ENCODE measurements around the gene RAI1. TPM values are rescaled to one million over a fixed set of nuclear protein-coding genes. Genes with fewer than 3 reads are reported as not detected.
A peak's percentile ranks its signal among the peaks of the same experiment; 100 is the strongest.

Gene RAI1
- total RNA-seq, 1 experiment from 2014 or later: 12.7 TPM

DNA sequence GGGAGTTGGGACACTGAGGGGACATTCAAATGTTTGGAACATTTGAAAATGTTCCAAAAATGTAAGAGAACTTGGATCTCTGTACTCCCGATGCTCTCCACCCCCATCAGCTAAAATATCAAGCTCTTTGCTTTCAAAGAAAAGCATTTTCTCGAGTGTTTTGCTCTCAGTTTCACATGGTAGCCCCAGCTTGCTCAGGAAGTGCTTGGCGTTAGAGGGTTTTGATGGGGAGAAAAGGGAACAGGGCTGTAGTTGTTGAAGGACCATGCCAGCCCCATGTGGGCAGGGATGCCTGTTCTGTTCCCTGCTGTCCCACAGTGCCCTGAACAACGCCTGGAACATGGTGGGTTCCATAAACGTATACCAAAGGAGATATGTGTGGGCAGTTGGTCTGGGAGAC is 37.0 kb downstream of the RAI1 start:
- DNase-seq (ENCODE audit: low read depth in 1 of 2, low spot score in 2 of 2): no peak
- Histone ChIP-seq H3K27ac (no peak overlapping the region), H3K4me1 (replicated peaks) (peaks cover 28% of the 10 kb centered on the region), H3K4me3 (no peak overlapping the region), H3K27me3 (replicated peaks) (no peaks in the 10 kb centered on the region), H3K36me3 (peaks cover 30% of the 10 kb centered on the region), H3K9me3 (replicated peaks) (no peaks in the 10 kb centered on the region)

DNA sequence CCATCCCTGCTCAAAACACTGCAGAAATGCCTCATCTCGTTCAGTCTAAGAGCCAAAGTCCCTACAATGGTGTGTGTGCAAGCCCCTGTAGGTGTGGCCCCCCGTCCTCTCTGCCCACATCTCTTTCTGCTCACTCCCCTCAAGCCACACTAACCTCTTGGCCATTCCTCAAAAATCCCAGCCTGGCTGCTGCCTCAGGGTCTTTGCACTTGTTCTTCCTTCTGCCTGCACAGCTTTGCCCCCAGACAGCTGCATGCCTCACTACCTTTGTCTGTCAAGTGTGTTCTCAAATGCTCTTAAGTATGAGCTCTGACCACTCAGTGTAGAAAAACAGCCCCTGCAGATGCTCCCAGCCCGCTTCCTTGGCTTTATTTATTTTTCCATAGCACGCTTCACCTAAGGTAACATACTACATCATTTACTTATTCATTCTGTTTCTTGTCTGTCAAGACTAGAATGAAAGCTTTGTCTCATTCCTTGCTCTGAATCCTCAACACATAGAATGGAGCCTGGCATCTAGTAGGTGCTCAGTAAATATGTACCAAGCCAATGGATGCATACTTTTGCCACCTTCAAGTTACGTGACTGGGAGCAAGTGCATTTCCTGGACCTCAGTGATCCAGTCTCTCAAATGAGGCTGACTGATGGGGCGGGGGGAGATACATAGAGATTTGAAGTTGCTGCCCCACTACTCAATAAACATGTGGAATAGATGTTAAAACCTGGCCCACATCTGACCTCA is 38.1 kb downstream of the RAI1 start:
- Histone ChIP-seq H3K4me1 (replicated peaks) (peaks cover 23% of the 10 kb centered on the region), H3K4me3 (no peak overlapping the region), H3K36me3 (peaks cover 34% of the 10 kb centered on the region), H3K9me3 (replicated peaks) (no peaks in the 10 kb centered on the region), H3K27me3 (replicated peaks) (no peaks in the 10 kb centered on the region), H3K27ac (no peak overlapping the region)
- DNase-seq (ENCODE audit: low read depth in 1 of 2, low spot score in 2 of 2): no peak

DNA sequence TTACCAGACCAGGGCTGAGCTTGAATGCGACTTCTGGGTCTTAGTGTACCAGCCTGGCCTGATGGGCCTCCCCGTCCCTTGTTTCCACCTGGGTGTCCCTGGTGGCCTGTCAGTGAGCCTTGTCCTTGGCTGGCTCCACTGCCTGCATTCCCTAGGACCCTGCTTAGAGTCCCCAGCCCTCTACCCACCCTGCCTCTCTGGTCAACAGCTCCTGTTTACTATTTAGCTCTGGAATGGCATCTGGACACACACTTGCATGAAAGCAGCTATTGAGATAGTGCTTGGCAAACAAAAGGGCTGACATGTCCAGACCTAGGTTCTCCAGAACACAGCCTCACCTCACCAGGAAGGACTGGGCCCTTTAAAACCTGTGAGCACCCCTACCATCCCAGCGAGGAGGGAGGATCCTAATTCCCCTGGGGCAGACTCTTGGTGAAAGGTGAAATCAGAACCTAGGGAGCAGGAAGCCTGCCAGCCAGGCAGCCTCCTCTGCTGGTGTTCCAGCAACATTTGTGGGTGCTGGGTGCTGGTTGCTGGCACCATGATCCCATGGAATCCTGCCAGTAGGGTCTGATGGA is 38.8 kb downstream of the RAI1 start:
- Histone ChIP-seq H3K27me3 (replicated peaks) (no peaks in the 10 kb centered on the region), H3K36me3 (peaks cover 33% of the 10 kb centered on the region), H3K27ac (no peak overlapping the region), H3K4me1 (replicated peaks) (peaks cover 21% of the 10 kb centered on the region), H3K4me3 (no peak overlapping the region), H3K9me3 (replicated peaks) (no peaks in the 10 kb centered on the region)
- no peak for DNase-seq (ENCODE audit: low read depth in 1 of 2, low spot score in 2 of 2)

DNA sequence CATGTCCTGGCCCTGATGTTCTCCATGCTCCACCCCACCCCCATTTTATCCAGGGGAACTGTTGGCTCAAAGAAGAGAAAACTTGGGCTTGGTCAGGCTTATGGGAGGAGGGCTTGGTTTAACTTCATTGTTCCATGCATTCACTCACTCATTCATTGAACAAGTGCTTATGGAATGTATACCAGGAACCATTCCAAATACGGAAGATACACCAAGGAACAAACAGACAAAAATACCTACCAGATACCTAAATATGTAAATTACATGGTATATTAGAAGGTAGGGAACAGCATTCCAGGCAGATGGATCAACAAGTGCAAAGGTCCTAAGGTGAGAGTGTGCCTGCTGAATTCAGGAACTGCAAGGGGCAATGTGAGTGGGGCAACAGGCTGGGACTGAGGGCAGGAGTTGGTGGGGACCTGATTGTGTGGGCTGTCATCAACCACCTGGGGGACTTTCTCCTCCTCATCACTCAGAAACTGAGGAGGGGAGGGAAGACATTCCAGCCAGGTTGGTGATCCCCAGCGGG is 39.9 kb downstream of the RAI1 start:
- no peak for DNase-seq (ENCODE audit: low read depth in 1 of 2, low spot score in 2 of 2)
- Histone ChIP-seq H3K9me3 (replicated peaks) (no peaks in the 10 kb centered on the region), H3K27me3 (replicated peaks) (no peaks in the 10 kb centered on the region), H3K27ac (no peak overlapping the region), H3K4me3 (no peak overlapping the region), H3K36me3 (peaks cover 33% of the 10 kb centered on the region), H3K4me1 (replicated peaks) (peaks cover 28% of the 10 kb centered on the region)

DNA sequence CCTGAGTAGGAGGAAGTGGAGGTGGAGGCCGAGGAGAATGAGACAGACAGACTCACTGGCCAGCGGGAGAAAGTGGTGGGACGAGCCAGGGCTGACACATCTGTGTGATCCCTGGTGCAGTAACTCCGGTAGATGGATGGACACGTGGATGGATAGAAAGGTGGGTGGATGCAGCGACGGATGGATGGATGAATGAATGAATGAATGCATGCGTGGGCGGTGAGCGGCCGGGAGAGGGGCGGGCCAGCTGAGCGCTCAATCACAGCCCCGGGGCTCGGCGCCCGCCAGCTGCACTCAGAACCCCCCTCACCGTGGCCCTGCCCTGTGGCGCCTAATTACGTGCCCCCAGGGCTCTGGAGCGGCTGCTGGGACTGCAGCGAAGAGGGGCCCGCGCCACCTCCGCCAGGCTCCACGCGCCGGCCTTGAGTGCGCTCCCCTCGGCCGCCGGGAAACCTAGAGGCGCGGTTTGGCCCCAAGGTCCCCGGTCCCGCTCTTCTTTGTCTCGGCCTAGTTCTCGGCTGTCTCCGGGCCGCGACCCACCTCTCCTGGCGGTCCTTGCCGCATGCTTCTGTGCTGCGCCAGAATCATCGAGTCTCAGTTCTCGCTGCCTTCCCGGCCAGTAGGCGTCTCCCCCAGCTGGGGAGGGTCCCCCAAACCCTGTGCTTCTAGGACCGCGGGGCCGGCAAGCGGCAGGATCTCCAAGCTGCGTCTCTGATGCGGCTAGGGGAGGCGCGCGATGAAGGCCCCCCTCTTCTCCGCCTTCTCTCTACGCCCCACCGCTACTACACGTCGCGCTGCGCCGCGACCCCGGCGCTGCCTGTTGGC is 41.0 kb downstream of the RAI1 start:
- peaks cover 29% of the 10 kb centered on the region for H3K4me1 ChIP-seq (replicated peaks)
- H3K4me3 ChIP-seq: no peak overlapping the region
- DNase-seq (ENCODE audit: low read depth in 1 of 2, low spot score in 2 of 2): no peak
- no peaks in the 10 kb centered on the region for H3K9me3 ChIP-seq (replicated peaks)
- no peaks in the 10 kb centered on the region for H3K27me3 ChIP-seq (replicated peaks)
- H3K36me3 ChIP-seq: peaks cover 36% of the 10 kb centered on the region
- no peak overlapping the region for H3K27ac ChIP-seq

DNA sequence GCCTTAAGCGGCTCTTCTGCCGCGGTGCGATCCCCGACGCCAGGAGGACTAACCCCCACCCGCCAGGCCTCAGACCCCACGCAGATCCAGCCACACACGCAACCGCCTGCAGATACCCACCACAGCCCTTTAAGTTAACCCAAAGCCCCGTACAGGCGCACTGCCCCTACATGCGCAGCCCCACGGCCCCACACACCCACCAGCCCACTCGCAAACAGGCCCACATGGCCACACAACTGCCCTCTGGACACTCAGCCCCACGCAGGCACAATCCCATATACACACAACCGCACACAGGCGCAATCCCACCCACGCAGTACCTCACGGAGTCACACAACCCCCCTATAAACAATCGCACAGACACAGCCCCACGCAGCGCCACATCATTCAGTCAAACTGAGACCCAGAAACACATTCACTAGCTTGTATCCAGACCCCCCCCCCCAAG is 41.7 kb downstream of the RAI1 start:
- H3K4me1 ChIP-seq (replicated peaks): peaks cover 29% of the 10 kb centered on the region
- no peaks in the 10 kb centered on the region for H3K9me3 ChIP-seq (replicated peaks)
- H3K27ac ChIP-seq: no peak overlapping the region
- DNase-seq (ENCODE audit: low read depth in 1 of 2, low spot score in 2 of 2): no peak
- no peaks in the 10 kb centered on the region for H3K27me3 ChIP-seq (replicated peaks)
- H3K4me3 ChIP-seq: peak overlapping the region; percentile 52
- peaks cover 43% of the 10 kb centered on the region for H3K36me3 ChIP-seq

DNA sequence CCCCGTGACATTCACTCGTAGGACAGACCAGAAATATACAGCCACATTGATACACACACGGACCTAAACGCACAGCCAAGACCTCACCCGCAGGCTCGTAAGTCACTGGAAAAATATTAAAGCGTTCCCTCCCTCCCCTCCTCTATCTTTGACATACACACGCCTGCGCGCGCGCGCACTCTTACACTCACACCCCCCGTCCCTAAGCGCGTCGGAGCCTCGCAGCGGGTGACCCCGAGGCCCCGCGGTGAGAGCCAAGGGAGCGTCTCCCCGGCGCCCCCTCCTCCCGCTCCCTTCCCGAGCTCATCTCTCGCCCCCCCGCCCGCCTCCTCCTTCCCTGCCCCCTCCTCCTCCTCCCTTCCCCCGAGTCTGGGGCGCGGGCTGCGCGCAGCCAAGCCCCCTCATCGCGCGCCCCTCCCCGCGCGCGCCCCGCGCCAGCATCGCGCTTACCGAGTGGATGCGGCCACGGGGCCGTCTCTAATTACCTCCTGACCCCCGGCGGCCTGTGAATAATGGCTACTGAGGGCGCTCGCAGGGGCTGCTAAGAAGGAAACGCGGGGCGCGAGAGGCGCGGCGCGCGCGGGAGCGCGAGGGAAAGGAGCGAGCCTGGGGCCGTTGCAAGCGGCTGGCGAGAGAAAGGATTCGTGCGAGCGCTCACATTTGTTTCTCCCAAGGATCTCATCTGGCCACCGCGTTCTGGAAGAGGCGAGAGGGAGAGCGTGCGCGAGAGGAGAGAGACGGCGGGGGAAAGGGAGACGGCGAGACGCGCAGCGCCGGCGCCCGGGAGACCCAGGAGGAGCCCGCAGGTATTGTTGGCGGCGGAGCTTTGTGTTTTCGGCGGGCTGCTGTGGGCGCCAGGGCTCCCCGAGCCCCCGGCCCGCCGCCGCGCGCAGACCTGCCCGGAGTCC is 42.4 kb downstream of the RAI1 start:
- DNase-seq (ENCODE audit: low read depth in 1 of 2, low spot score in 2 of 2): peak; percentile 57 to 65
- H3K27ac ChIP-seq: peak overlapping the region; percentile 44
- H3K27me3 ChIP-seq (replicated peaks): no peaks in the 10 kb centered on the region
- no peaks in the 10 kb centered on the region for H3K9me3 ChIP-seq (replicated peaks)
- H3K4me1 ChIP-seq (replicated peaks): peaks cover 29% of the 10 kb centered on the region
- peaks cover 45% of the 10 kb centered on the region for H3K36me3 ChIP-seq
- H3K4me3 ChIP-seq: peak overlapping the region; percentile 52

DNA sequence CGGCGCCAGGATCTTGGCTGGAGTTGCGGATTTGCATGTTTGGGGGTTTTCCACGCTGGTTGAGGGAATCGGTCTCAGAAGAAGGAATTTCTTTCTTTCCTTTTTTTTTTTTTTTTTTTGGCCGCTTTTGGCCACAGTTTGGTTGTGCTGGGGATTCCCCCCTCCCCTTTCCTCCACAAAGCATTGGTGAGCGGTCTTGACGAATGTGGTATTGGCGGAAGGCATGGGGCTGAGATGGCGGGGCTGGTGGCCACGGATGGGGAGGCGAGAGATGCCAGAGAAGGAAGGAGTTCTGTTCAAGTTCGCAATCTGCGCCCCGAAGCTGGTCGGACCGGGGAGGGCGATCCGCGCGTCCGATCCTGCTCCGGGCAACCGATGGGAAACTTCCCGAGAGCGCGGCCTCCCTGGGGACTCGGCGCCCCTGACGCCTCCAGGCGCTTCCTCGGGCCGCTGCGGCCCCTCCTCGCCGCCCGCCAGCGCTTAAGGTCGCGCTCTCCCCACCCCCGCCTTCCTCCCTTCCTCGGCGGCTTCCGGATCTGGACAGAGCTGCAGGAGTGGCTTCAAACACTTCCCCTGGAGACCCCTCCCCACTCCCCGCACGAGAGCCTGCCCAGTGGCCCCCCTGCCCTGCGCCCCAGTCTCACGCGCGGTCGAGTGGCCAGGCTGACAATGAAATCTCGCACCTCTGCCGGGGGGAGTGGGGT is 43.2 kb downstream of the RAI1 start:
- peak in 1 of 2 experiments; percentile 71 for DNase-seq (ENCODE audit: low read depth in 1 of 2, low spot score in 2 of 2)
- Histone ChIP-seq H3K36me3 (peaks cover 53% of the 10 kb centered on the region), H3K4me1 (replicated peaks) (peaks cover 29% of the 10 kb centered on the region), H3K27ac (peak overlapping the region; percentile 44), H3K9me3 (replicated peaks) (no peaks in the 10 kb centered on the region), H3K27me3 (replicated peaks) (no peaks in the 10 kb centered on the region), H3K4me3 (peak overlapping the region; percentile 52)

DNA sequence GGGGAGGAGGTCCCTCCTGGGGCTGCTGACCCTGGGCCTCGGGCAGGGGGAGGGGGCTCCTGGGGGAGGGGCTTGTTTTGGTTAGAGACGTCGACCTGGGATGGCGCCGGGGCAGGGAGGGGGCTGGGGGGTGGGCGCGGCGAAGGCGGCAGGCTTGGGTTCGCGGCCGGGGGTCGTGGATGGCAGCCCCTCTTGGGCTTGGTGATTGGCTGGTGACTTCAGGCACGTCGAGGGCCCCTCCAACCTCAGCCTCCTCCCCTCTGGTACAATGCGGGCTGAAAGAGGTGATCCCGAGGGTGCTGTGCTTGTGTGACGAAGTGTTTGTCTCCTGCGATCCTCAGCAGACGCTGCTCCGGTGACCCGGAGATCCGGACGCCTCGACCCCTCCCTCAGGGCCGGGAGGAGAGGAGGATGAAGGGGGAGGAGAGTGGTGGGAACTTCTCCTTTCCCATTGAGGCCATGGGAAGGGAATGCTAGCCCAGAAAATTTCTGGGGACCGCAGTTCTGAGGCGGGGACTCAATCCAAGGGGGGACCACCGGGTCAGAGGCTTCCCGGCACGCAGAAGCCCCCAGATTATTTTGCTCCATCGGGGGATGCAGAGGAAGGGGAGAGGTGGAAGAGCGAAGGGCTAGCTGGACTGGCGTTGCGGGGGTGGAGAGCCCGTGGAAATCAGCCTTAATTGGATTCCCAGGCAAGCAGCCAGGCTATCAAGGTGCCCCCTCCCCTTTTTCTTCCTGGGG is 43.9 kb downstream of the RAI1 start:
- no peaks in the 10 kb centered on the region for H3K9me3 ChIP-seq (replicated peaks)
- peaks cover 60% of the 10 kb centered on the region for H3K36me3 ChIP-seq
- no peak overlapping the region for H3K27ac ChIP-seq
- peak overlapping the region; percentile 52; the same call in 1 of the 2 replicates for H3K4me3 ChIP-seq
- DNase-seq (ENCODE audit: low read depth in 1 of 2, low spot score in 2 of 2): no peak
- no peaks in the 10 kb centered on the region for H3K27me3 ChIP-seq (replicated peaks)
- peaks cover 29% of the 10 kb centered on the region for H3K4me1 ChIP-seq (replicated peaks)

DNA sequence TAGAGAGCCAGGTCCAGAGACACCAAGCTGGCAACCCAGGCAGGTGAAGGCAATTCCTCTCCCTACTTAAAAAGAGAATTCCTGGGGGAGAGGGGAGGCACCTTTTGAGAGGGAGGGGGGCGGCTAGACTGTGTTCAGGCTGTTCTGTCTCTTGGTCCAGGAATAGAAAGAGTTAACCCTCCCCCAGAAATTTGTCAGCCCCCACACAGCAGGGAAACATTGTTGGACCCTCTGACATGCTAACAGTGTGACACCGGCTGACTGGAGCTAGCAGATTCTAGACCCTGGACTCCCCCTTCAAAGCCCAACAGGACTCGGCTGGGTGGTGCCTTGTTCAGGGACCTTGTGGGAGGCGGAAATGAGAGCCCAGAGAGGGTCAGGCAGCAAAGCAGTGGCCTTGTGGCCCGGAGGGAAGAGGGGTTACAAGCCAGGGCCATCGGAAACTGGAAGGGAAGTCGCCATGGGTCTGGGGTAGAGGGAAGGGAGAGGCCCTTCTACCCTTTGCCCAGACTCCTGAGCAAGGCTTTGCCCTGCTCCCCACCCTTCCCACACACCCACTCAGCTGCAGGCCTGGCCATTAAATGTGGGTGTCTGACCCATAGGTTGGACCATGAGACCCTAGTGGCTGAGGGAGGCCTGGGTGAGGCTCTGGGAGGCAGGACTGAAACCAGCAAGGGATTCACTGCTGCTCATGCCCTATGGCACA is 44.6 kb downstream of the RAI1 start:
- DNase-seq (ENCODE audit: low read depth in 1 of 2, low spot score in 2 of 2): no peak
- Histone ChIP-seq H3K4me3 (no peak overlapping the region), H3K36me3 (peaks cover 63% of the 10 kb centered on the region), H3K27ac (no peak overlapping the region), H3K27me3 (replicated peaks) (no peaks in the 10 kb centered on the region), H3K4me1 (replicated peaks) (peaks cover 29% of the 10 kb centered on the region), H3K9me3 (replicated peaks) (no peaks in the 10 kb centered on the region)

DNA sequence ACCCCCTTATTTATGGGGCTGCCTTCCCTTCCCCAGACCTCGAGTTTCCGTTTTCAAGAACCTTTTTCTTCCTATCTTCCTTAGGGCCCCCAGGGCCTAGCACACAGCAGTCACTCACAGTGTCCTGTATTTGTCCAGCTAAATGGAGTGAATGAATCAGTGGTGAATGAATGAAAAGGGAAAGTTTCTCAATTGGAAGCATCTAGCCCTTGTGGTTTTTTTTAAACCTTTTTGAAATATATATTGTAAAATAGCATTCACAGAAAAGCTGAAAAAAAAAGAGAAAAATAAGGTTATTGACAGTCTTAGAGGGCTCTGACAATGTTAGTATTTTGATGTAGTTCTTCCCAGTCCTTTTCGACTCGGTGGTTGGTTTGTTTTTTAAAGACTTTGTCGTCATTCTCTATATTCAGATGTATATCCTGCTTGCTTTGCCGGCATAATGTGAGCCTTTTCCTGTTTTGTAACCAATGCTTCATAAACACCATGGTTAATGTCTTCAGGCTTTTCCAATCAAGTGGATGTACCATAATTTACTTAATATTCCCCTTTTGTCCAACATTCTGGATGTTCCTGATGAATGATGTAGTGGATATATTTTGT is 45.3 kb downstream of the RAI1 start:
- no peak for DNase-seq (ENCODE audit: low read depth in 1 of 2, low spot score in 2 of 2)
- Histone ChIP-seq H3K4me3 (no peak overlapping the region), H3K9me3 (replicated peaks) (no peaks in the 10 kb centered on the region), H3K4me1 (replicated peaks) (peaks cover 29% of the 10 kb centered on the region), H3K27me3 (replicated peaks) (no peaks in the 10 kb centered on the region), H3K36me3 (peaks cover 59% of the 10 kb centered on the region), H3K27ac (no peak overlapping the region)
